HG03565 (cell line): ENCODE measurements around the gene RNF227.
"Not testable (repeated sequence)": the region's sequence is repeated elsewhere in the genome, so short reads cannot be mapped to it uniquely, and the experiment has no call there.

Source experiments
- ATAC-seq: cut with Tn5 transposase; IDR thresholded peaks from one replicate; pipeline ENCODE4 v1.9.1; 2021; ENCODE audit warnings: mild to moderate bottlenecking, moderate library complexity; ENCODE audit not compliant: unreplicated experiment

RNF227 gene

GRCh38 chr17:7864995-7865650 is 51.0 kb downstream of the RNF227 start:
- ATAC-seq, result no peak

DNA sequence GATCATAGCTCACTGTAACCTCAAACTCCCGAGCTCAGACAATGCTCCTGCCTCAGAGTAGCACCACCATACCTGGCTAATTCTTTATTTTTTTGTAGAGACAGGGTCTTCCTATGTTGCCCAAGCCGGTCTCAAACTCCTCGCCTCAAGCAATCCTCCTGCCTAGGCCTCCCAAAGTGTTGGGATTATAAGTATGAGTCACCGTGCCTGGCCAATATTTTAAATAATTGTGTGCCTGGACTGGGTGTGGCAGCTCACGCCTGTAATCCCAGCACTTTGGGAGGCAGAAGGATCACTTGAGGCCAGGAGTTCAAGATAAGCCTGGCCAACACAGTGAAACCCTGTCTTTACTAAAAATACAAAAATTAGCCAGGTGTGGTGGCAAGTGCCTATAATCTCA is 51.7 kb downstream of the RNF227 start:
- not testable (repeated sequence) for ATAC-seq
